ENCODE results near the gene MAGEA8.
A peak's percentile ranks its signal among the peaks of the same experiment; 100 is the strongest.
"Not testable (repeated sequence)": the region's sequence is repeated elsewhere in the genome, so short reads cannot be mapped to it uniquely, and the experiment has no call there.

MAGEA8 gene

GRCh38 chrX:149853925-149854324, 27.1 kb upstream of the MAGEA8 start:
- WGBS (ENCODE audit: insufficient coverage, insufficient read length): no CpG with 5 or more reads among the region's 2 CpGs
- DNase-seq (ENCODE audit: low read depth, low spot score): no peak

GRCh38 chrX:149858592-149858991, 22.4 kb upstream of the MAGEA8 start:
- no CpG with 5 or more reads among the region's 6 CpGs for WGBS (ENCODE audit: insufficient coverage, insufficient read length)
- Histone ChIP-seq H3K4me1 (ENCODE audit: control insufficient read depth, insufficient read depth, low read length) (no peaks in the 10 kb centered on the region), H3K9me3 (ENCODE audit: control insufficient read depth, insufficient read depth, low read length) (no peaks in the 10 kb centered on the region), H3K27ac (ENCODE audit: low read length) (no peak overlapping the region), H3K36me3 (ENCODE audit: control insufficient read depth, insufficient read depth, low read length) (no peaks in the 10 kb centered on the region), H3K27me3 (ENCODE audit: control insufficient read depth, insufficient read depth, low read length) (no peaks in the 10 kb centered on the region), H3K4me3 (ENCODE audit: low read length) (no peak overlapping the region)
- no peak for DNase-seq (ENCODE audit: low read depth, low spot score)

More at GRCh38 chrX:149853925-149854324, 27.1 kb upstream of the MAGEA8 start:
- H3K4me3 ChIP-seq (ENCODE audit: low read length): no peak overlapping the region
- no peaks in the 10 kb centered on the region for H3K4me1 ChIP-seq (ENCODE audit: control insufficient read depth, insufficient read depth, low read length)
- H3K27ac ChIP-seq (ENCODE audit: low read length): no peak overlapping the region
- no peaks in the 10 kb centered on the region for H3K36me3 ChIP-seq (ENCODE audit: control insufficient read depth, insufficient read depth, low read length)
- H3K9me3 ChIP-seq (ENCODE audit: control insufficient read depth, insufficient read depth, low read length): no peaks in the 10 kb centered on the region
- H3K27me3 ChIP-seq (ENCODE audit: control insufficient read depth, insufficient read depth, low read length): no peaks in the 10 kb centered on the region

GRCh38 chrX:149860445-149860844, 20.5 kb upstream of the MAGEA8 start:
- Histone ChIP-seq H3K27ac (ENCODE audit: low read length) (no peak overlapping the region), H3K9me3 (ENCODE audit: control insufficient read depth, insufficient read depth, low read length) (no peaks in the 10 kb centered on the region), H3K4me1 (ENCODE audit: control insufficient read depth, insufficient read depth, low read length) (no peaks in the 10 kb centered on the region), H3K27me3 (ENCODE audit: control insufficient read depth, insufficient read depth, low read length) (no peaks in the 10 kb centered on the region), H3K36me3 (ENCODE audit: control insufficient read depth, insufficient read depth, low read length) (no peaks in the 10 kb centered on the region), H3K4me3 (ENCODE audit: low read length) (no peak overlapping the region)
- no peak for DNase-seq (ENCODE audit: low read depth, low spot score)

- WGBS (ENCODE audit: insufficient coverage, insufficient read length): no CpG with 5 or more reads among the region's 2 CpGs
- no peak for DNase-seq (ENCODE audit: low read depth, low spot score)
- H3K27ac ChIP-seq (ENCODE audit: low read length): no peak overlapping the region
Measured at GRCh38 chrX:149865390-149865789, 15.6 kb upstream of the MAGEA8 start.

GRCh38 chrX:149867488-149867887, 13.5 kb upstream of the MAGEA8 start:
- Histone ChIP-seq H3K4me1 (ENCODE audit: control insufficient read depth, insufficient read depth, low read length) (no peaks in the 10 kb centered on the region), H3K9me3 (ENCODE audit: control insufficient read depth, insufficient read depth, low read length) (no peaks in the 10 kb centered on the region), H3K27ac (ENCODE audit: low read length) (no peak overlapping the region), H3K4me3 (ENCODE audit: low read length) (no peak overlapping the region), H3K36me3 (ENCODE audit: control insufficient read depth, insufficient read depth, low read length) (no peaks in the 10 kb centered on the region), H3K27me3 (ENCODE audit: control insufficient read depth, insufficient read depth, low read length) (no peaks in the 10 kb centered on the region)
- WGBS (ENCODE audit: insufficient coverage, insufficient read length): no CpG with 5 or more reads among the region's 3 CpGs
- no peak for DNase-seq (ENCODE audit: low read depth, low spot score)

More at GRCh38 chrX:149865390-149865789, 15.6 kb upstream of the MAGEA8 start:
- H3K9me3 ChIP-seq (ENCODE audit: control insufficient read depth, insufficient read depth, low read length): no peaks in the 10 kb centered on the region
- H3K27me3 ChIP-seq (ENCODE audit: control insufficient read depth, insufficient read depth, low read length): no peaks in the 10 kb centered on the region
- no peak overlapping the region for H3K4me3 ChIP-seq (ENCODE audit: low read length)
- H3K4me1 ChIP-seq (ENCODE audit: control insufficient read depth, insufficient read depth, low read length): no peaks in the 10 kb centered on the region
- H3K36me3 ChIP-seq (ENCODE audit: control insufficient read depth, insufficient read depth, low read length): no peaks in the 10 kb centered on the region

GRCh38 chrX:149870840-149871239, 10.1 kb upstream of the MAGEA8 start:
- no peak for DNase-seq (ENCODE audit: low read depth, low spot score)
- Histone ChIP-seq H3K36me3 (ENCODE audit: control insufficient read depth, insufficient read depth, low read length) (no peaks in the 10 kb centered on the region), H3K4me3 (ENCODE audit: low read length) (no peak overlapping the region), H3K27me3 (ENCODE audit: control insufficient read depth, insufficient read depth, low read length) (no peaks in the 10 kb centered on the region), H3K27ac (ENCODE audit: low read length) (no peak overlapping the region), H3K9me3 (ENCODE audit: control insufficient read depth, insufficient read depth, low read length) (no peaks in the 10 kb centered on the region), H3K4me1 (ENCODE audit: control insufficient read depth, insufficient read depth, low read length) (no peaks in the 10 kb centered on the region)
- WGBS (ENCODE audit: insufficient coverage, insufficient read length): no CpG with 5 or more reads among the region's 2 CpGs

GRCh38 chrX:149871433-149871832, 9.6 kb upstream of the MAGEA8 start:
- H3K27ac ChIP-seq (ENCODE audit: low read length): no peak overlapping the region
- no CpG with 5 or more reads among the region's 2 CpGs for WGBS (ENCODE audit: insufficient coverage, insufficient read length)
- no peaks in the 10 kb centered on the region for H3K4me1 ChIP-seq (ENCODE audit: control insufficient read depth, insufficient read depth, low read length)
- no peaks in the 10 kb centered on the region for H3K27me3 ChIP-seq (ENCODE audit: control insufficient read depth, insufficient read depth, low read length)
- DNase-seq (ENCODE audit: low read depth, low spot score): no peak
- no peaks in the 10 kb centered on the region for H3K9me3 ChIP-seq (ENCODE audit: control insufficient read depth, insufficient read depth, low read length)
- H3K36me3 ChIP-seq (ENCODE audit: control insufficient read depth, insufficient read depth, low read length): no peaks in the 10 kb centered on the region
- H3K4me3 ChIP-seq (ENCODE audit: low read length): no peak overlapping the region

GRCh38 chrX:149871940-149872339, 9.0 kb upstream of the MAGEA8 start:
- no peak overlapping the region for H3K4me3 ChIP-seq (ENCODE audit: low read length)
- WGBS (ENCODE audit: insufficient coverage, insufficient read length): no CpG with 5 or more reads among the region's 3 CpGs

GRCh38 chrX:149877157-149877556, 3.8 kb upstream of the MAGEA8 start:
- Histone ChIP-seq H3K36me3 (ENCODE audit: control insufficient read depth, insufficient read depth, low read length) (no peaks in the 10 kb centered on the region), H3K4me3 (ENCODE audit: low read length) (no peak overlapping the region), H3K9me3 (ENCODE audit: control insufficient read depth, insufficient read depth, low read length) (no peaks in the 10 kb centered on the region), H3K4me1 (ENCODE audit: control insufficient read depth, insufficient read depth, low read length) (no peaks in the 10 kb centered on the region), H3K27me3 (ENCODE audit: control insufficient read depth, insufficient read depth, low read length) (no peaks in the 10 kb centered on the region), H3K27ac (ENCODE audit: low read length) (no peak overlapping the region)
- no CpG with 5 or more reads among the region's 1 CpG for WGBS (ENCODE audit: insufficient coverage, insufficient read length)
- no peak for DNase-seq (ENCODE audit: low read depth, low spot score)

More at GRCh38 chrX:149871940-149872339, 9.0 kb upstream of the MAGEA8 start:
- Histone ChIP-seq H3K36me3 (ENCODE audit: control insufficient read depth, insufficient read depth, low read length) (no peaks in the 10 kb centered on the region), H3K9me3 (ENCODE audit: control insufficient read depth, insufficient read depth, low read length) (no peaks in the 10 kb centered on the region), H3K27me3 (ENCODE audit: control insufficient read depth, insufficient read depth, low read length) (no peaks in the 10 kb centered on the region), H3K4me1 (ENCODE audit: control insufficient read depth, insufficient read depth, low read length) (no peaks in the 10 kb centered on the region), H3K27ac (ENCODE audit: low read length) (no peak overlapping the region)
- peak; percentile 27 for DNase-seq (ENCODE audit: low read depth, low spot score)

GRCh38 chrX:149877636-149878035, 3.3 kb upstream of the MAGEA8 start:
- no peak for DNase-seq (ENCODE audit: low read depth, low spot score)
- Histone ChIP-seq H3K27me3 (ENCODE audit: control insufficient read depth, insufficient read depth, low read length) (no peaks in the 10 kb centered on the region), H3K9me3 (ENCODE audit: control insufficient read depth, insufficient read depth, low read length) (no peaks in the 10 kb centered on the region), H3K4me3 (ENCODE audit: low read length) (no peak overlapping the region), H3K27ac (ENCODE audit: low read length) (no peak overlapping the region), H3K4me1 (ENCODE audit: control insufficient read depth, insufficient read depth, low read length) (no peaks in the 10 kb centered on the region), H3K36me3 (ENCODE audit: control insufficient read depth, insufficient read depth, low read length) (no peaks in the 10 kb centered on the region)
- WGBS (ENCODE audit: insufficient coverage, insufficient read length): no CpG with 5 or more reads among the region's 4 CpGs

- not testable (repeated sequence) for H3K27ac ChIP-seq (ENCODE audit: low read length); DNase-seq (ENCODE audit: low read depth, low spot score); H3K4me3 ChIP-seq (ENCODE audit: low read length); H3K27me3 ChIP-seq (ENCODE audit: control insufficient read depth, insufficient read depth, low read length); H3K9me3 ChIP-seq (ENCODE audit: control insufficient read depth, insufficient read depth, low read length); H3K4me1 ChIP-seq (ENCODE audit: control insufficient read depth, insufficient read depth, low read length); H3K36me3 ChIP-seq (ENCODE audit: control insufficient read depth, insufficient read depth, low read length)
- WGBS (ENCODE audit: insufficient coverage, insufficient read length): no CpG with 5 or more reads among the region's 2 CpGs
Measured at GRCh38 chrX:149890828-149891227, 9.8 kb downstream of the MAGEA8 start.

Data from iPS DF 6.9 (cell line).